Mesenchymal stem cell (in vitro differentiated cells and primary cell): ENCODE data around the gene ARL5B.
"Not testable (repeated sequence)": the region's sequence is repeated elsewhere in the genome, so short reads cannot be mapped to it uniquely, and the experiment has no call there.

ENCODE experiments used
- DNase-seq: peaks from one replicate; pipeline ENCODE4 v3.0.0-alpha.2; 2013
- H2AFZ ChIP-seq: one replicate; pipeline ENCODE4 v1.6.1; 2013; ENCODE audit warnings: low read depth, mild to moderate bottlenecking, control low read depth, inconsistent platforms, low read length, moderate library complexity
- H2AK5ac ChIP-seq: 2 replicates; pipeline ENCODE4 v1.6.1; 2013; ENCODE audit warnings: low read length, moderate library complexity, mild to moderate bottlenecking, inconsistent platforms; ENCODE audit not compliant: severe bottlenecking
- H2BK120ac ChIP-seq: one replicate; pipeline ENCODE4 v1.6.1; 2013; ENCODE audit warnings: low read depth, mild to moderate bottlenecking, inconsistent platforms, low read length, moderate library complexity
- H2BK12ac ChIP-seq, 2 experiments: one replicate each; pipeline ENCODE4 v1.6.1; 2013; ENCODE audit warnings: inconsistent platforms in 2 of 2, low read length in 2 of 2, mild to moderate bottlenecking in 2 of 2, moderate library complexity in 2 of 2, control low read depth in 1 of 2
- H2BK15ac ChIP-seq: one replicate; pipeline ENCODE4 v1.6.1; 2013; ENCODE audit warnings: mild to moderate bottlenecking, low read depth, inconsistent platforms; ENCODE audit not compliant: poor library complexity, severe bottlenecking
- H2BK5ac ChIP-seq: 2 replicates; pipeline ENCODE4 v1.6.1; 2013; ENCODE audit warnings: low read depth, mild to moderate bottlenecking, low read length, control low read depth, inconsistent platforms; ENCODE audit not compliant: poor library complexity, severe bottlenecking
- H3K14ac ChIP-seq, 2 experiments: one replicate each; pipeline ENCODE4 v1.6.1; 2013; ENCODE audit warnings: inconsistent platforms in 2 of 2, low read length in 2 of 2, control low read depth in 1 of 2, mild to moderate bottlenecking in 1 of 2, moderate library complexity in 1 of 2
- H3K18ac ChIP-seq, 2 experiments: one replicate each; pipeline ENCODE4 v1.6.1; 2013; ENCODE audit warnings: inconsistent platforms in 2 of 2, low read length in 2 of 2, control low read depth in 1 of 2, low read depth in 1 of 2, mild to moderate bottlenecking in 1 of 2
- H3K23ac ChIP-seq, 2 experiments: one replicate each; pipeline ENCODE4 v1.6.1; 2013; ENCODE audit warnings: inconsistent platforms in 2 of 2, low read length in 2 of 2, mild to moderate bottlenecking in 2 of 2, moderate library complexity in 2 of 2, control low read depth in 1 of 2
- H3K27ac ChIP-seq: 2 replicates; pipeline ENCODE4 v1.5.1; 2013; ENCODE audit warnings: mild to moderate bottlenecking, moderate library complexity, low read length, control low read depth, inconsistent platforms; ENCODE audit not compliant: poor library complexity, severe bottlenecking
- H3K27me3 ChIP-seq, 2 experiments: 2 replicates each; pipeline versions ENCODE4 v1.6.1 to v1.7.0; 2013; ENCODE audit warnings: low read length in 2 of 2, mild to moderate bottlenecking in 2 of 2, moderate library complexity in 2 of 2, control low read depth in 1 of 2, inconsistent platforms in 1 of 2; ENCODE audit not compliant: control insufficient read depth in 1 of 2, insufficient read depth in 1 of 2
- H3K36me3 ChIP-seq, 2 experiments: 2 replicates each; pipeline versions ENCODE4 v1.6.1 to v1.7.0; 2013; ENCODE audit warnings: low read length in 2 of 2, control low read depth in 1 of 2, inconsistent platforms in 1 of 2, low read depth in 1 of 2, mild to moderate bottlenecking in 1 of 2; ENCODE audit not compliant: insufficient read depth in 2 of 2, control insufficient read depth in 1 of 2
- H3K4ac ChIP-seq, 2 experiments: one replicate each; pipeline ENCODE4 v1.6.1; 2013; ENCODE audit warnings: inconsistent platforms in 2 of 2, low read length in 2 of 2, mild to moderate bottlenecking in 2 of 2, moderate library complexity in 2 of 2, control low read depth in 1 of 2, low read depth in 1 of 2
- H3K4me1 ChIP-seq: 2 replicates; pipeline ENCODE4 v1.6.1; 2013; ENCODE audit warnings: low read depth, low read length, control low read depth; ENCODE audit not compliant: control insufficient read depth, insufficient read depth
- H3K4me2 ChIP-seq: 2 replicates; pipeline ENCODE4 v1.6.1; 2013; ENCODE audit warnings: low read length, mild to moderate bottlenecking, inconsistent platforms; ENCODE audit not compliant: poor library complexity, severe bottlenecking
- H3K4me3 ChIP-seq, 2 experiments: 2 replicates each; pipeline versions ENCODE4 v1.5.1 to v1.7.0; 2013; ENCODE audit warnings: low read length in 2 of 2, mild to moderate bottlenecking in 2 of 2, control low read depth in 1 of 2, low read depth in 1 of 2; ENCODE audit not compliant: insufficient read depth in 1 of 2
- H3K79me1 ChIP-seq: replicated peaks from 2 replicates; pipeline ENCODE4 v1.6.1; 2013; ENCODE audit warnings: mild to moderate bottlenecking, control low read depth, low read length, inconsistent platforms; ENCODE audit not compliant: poor library complexity, severe bottlenecking
- H3K9ac ChIP-seq: 2 replicates; pipeline ENCODE4 v1.7.0; 2013; ENCODE audit warnings: mild to moderate bottlenecking, low read length, moderate library complexity
- H3K9me3 ChIP-seq: 2 replicates; pipeline ENCODE4 v1.7.0; 2013; ENCODE audit warnings: mild to moderate bottlenecking, low read length; ENCODE audit not compliant: control insufficient read depth
- H4K8ac ChIP-seq: one replicate; pipeline ENCODE4 v1.6.1; 2013; ENCODE audit warnings: inconsistent platforms, mild to moderate bottlenecking, low read length, moderate library complexity
- H4K91ac ChIP-seq: one replicate; pipeline ENCODE4 v1.6.1; 2013; ENCODE audit warnings: mild to moderate bottlenecking, low read length, inconsistent platforms
- WGBS: methylation state at CpG from one replicate; pipeline ENCODE4 v1.1.7; 2013; ENCODE audit warnings: mixed read lengths; 5-methylcytosine and 5-hydroxymethylcytosine counted together

Gene ARL5B

GRCh38 chr10:18616337-18616736 is 42.9 kb upstream of the ARL5B start:
- H3K9ac ChIP-seq, result no peak overlapping the region
- H3K4ac ChIP-seq, result no peak overlapping the region
- no peak for DNase-seq
- no peak overlapping the region for H2BK5ac ChIP-seq
- H3K4me2 ChIP-seq, result no peak overlapping the region
- H2AK5ac ChIP-seq, result no peak overlapping the region
- H3K27me3 ChIP-seq, result no peaks in the 10 kb centered on the region
- no peak overlapping the region for H3K27ac ChIP-seq
- H2BK15ac ChIP-seq, result no peak overlapping the region
- H3K79me1 ChIP-seq, result no peaks in the 10 kb centered on the region
- peaks cover 6 to 12% of the 10 kb centered on the region in 2 experiments for H3K36me3 ChIP-seq
- H4K8ac ChIP-seq, result no peak overlapping the region
- no peaks in the 10 kb centered on the region for H3K9me3 ChIP-seq
- no peak overlapping the region for H2BK120ac ChIP-seq
- H3K18ac ChIP-seq, result no peak overlapping the region
- no peak overlapping the region for H3K23ac ChIP-seq
- 66% methylated on average over 3 of the region's 3 CpGs for WGBS
- H3K14ac ChIP-seq, result no peak overlapping the region
- H4K91ac ChIP-seq, result no peak overlapping the region
- no peak overlapping the region for H2AFZ ChIP-seq
- H3K4me3 ChIP-seq, result no peak overlapping the region
- H2BK12ac ChIP-seq, result no peak overlapping the region
- peaks cover 2% of the 10 kb centered on the region for H3K4me1 ChIP-seq

- Histone ChIP-seq H4K91ac (no peak overlapping the region), H2AFZ (no peak overlapping the region), H3K27me3 (no peaks in the 10 kb centered on the region), H3K4me3 (no peak overlapping the region), H3K14ac (no peak overlapping the region), H3K36me3 (peaks cover 0 to 10% of the 10 kb centered on the region in 2 experiments), H3K4me1 (peaks cover 2% of the 10 kb centered on the region), H3K27ac (no peak overlapping the region), H2BK5ac (no peak overlapping the region), H2BK120ac (no peak overlapping the region), H3K4ac (no peak overlapping the region), H4K8ac (no peak overlapping the region), H3K9ac (no peak overlapping the region), H3K79me1 (no peaks in the 10 kb centered on the region), H3K9me3 (no peaks in the 10 kb centered on the region), H3K4me2 (no peak overlapping the region), H2AK5ac (no peak overlapping the region), H2BK12ac (no peak overlapping the region), H3K18ac (no peak overlapping the region), H2BK15ac (no peak overlapping the region), H3K23ac (no peak overlapping the region)
- no peak for DNase-seq
- WGBS, result 95% methylated on average over 3 of the region's 3 CpGs
Observed at GRCh38 chr10:18619016-18619415, 40.2 kb upstream of the ARL5B start.

- no peak overlapping the region for H2AK5ac ChIP-seq
- peaks cover 0 to 10% of the 10 kb centered on the region in 2 experiments for H3K36me3 ChIP-seq
- no peak overlapping the region for H2BK12ac ChIP-seq
- H3K27ac ChIP-seq, result no peak overlapping the region
- no peak overlapping the region for H4K8ac ChIP-seq
- H3K18ac ChIP-seq, result no peak overlapping the region
- no peaks in the 10 kb centered on the region for H3K79me1 ChIP-seq
- H3K4ac ChIP-seq, result no peak overlapping the region
- H3K9me3 ChIP-seq, result no peaks in the 10 kb centered on the region
- H2BK5ac ChIP-seq, result no peak overlapping the region
- no peak overlapping the region for H4K91ac ChIP-seq
- H3K4me2 ChIP-seq, result no peak overlapping the region
- no peak overlapping the region for H2BK120ac ChIP-seq
- DNase-seq, result no peak
- H3K23ac ChIP-seq, result no peak overlapping the region
- H3K4me1 ChIP-seq, result peaks cover 2% of the 10 kb centered on the region
- H2BK15ac ChIP-seq, result no peak overlapping the region
- no peaks in the 10 kb centered on the region for H3K27me3 ChIP-seq
- no peak overlapping the region for H3K14ac ChIP-seq
- no peak overlapping the region for H3K9ac ChIP-seq
- H3K4me3 ChIP-seq, result no peak overlapping the region
- H2AFZ ChIP-seq, result no peak overlapping the region
Observed at GRCh38 chr10:18620856-18621255, 38.4 kb upstream of the ARL5B start.

- DNase-seq, result peak; percentile 68
- H3K9ac ChIP-seq, H3K4me2 ChIP-seq, H2AFZ ChIP-seq, H2AK5ac ChIP-seq, H3K79me1 ChIP-seq, H2BK12ac ChIP-seq, H3K18ac ChIP-seq, H3K4me1 ChIP-seq, H4K8ac ChIP-seq, H3K27ac ChIP-seq, H3K4me3 ChIP-seq, H3K14ac ChIP-seq, H2BK5ac ChIP-seq, H4K91ac ChIP-seq, H3K9me3 ChIP-seq, H3K4ac ChIP-seq, H2BK15ac ChIP-seq, H2BK120ac ChIP-seq, H3K23ac ChIP-seq, H3K27me3 ChIP-seq: not testable (repeated sequence)
- peaks cover 0 to 10% of the 10 kb centered on the region in 2 experiments for H3K36me3 ChIP-seq
- WGBS, result 46% methylated on average over 1 of the region's 1 CpG
Observed at GRCh38 chr10:18623671-18624070, 35.6 kb upstream of the ARL5B start.
